Retina (tissue), 1 donor: Measurements from ENCODE around the gene BCAR1.
"Not testable (repeated sequence)": the region's sequence is repeated elsewhere in the genome, so short reads cannot be mapped to it uniquely, and the experiment has no call there.

ENCODE experiments used
- DNase-seq: peaks from one replicate; pipeline ENCODE4 v3.0.0-alpha.2; 2016

The BCAR1 gene

GRCh38 chr16:75224306-75225082, 26.9 kb downstream of the BCAR1 start:
- no peak for DNase-seq

GRCh38 chr16:75223129-75223528, 28.3 kb downstream of the BCAR1 start:
- DNase-seq, result not testable (repeated sequence)

- DNase-seq, result no peak
Measured at GRCh38 chr16:75222271-75222783, 29.1 kb downstream of the BCAR1 start.

GRCh38 chr16:75219838-75220237, 31.6 kb downstream of the BCAR1 start:
- DNase-seq, result no peak

GRCh38 chr16:75219088-75219487, 32.3 kb downstream of the BCAR1 start:
- DNase-seq, result no peak

- no peak for DNase-seq
Measured at GRCh38 chr16:75218256-75219076, 33.0 kb downstream of the BCAR1 start, which contains the start of gene CTRB1. CTRB1 (plus strand) TSS chr16:75218988; CDS start chr16:75219008, 20 bp downstream.

- DNase-seq, result no peak
Measured at GRCh38 chr16:75217389-75217851, 34.0 kb downstream of the BCAR1 start.

- DNase-seq, result no peak
Measured at GRCh38 chr16:75216576-75216975, 34.8 kb downstream of the BCAR1 start.

- no peak for DNase-seq
Measured at GRCh38 chr16:75216127-75216526, 35.3 kb downstream of the BCAR1 start.

- DNase-seq, result not testable (repeated sequence)
Measured at GRCh38 chr16:75211286-75211685, 40.1 kb downstream of the BCAR1 start.

GRCh38 chr16:75209944-75210343, 41.5 kb downstream of the BCAR1 start:
- DNase-seq, result no peak

- DNase-seq, result not testable (repeated sequence)
Measured at GRCh38 chr16:75209514-75209913, 41.9 kb downstream of the BCAR1 start.

- no peak for DNase-seq
Measured at GRCh38 chr16:75208861-75209505, 42.4 kb downstream of the BCAR1 start.

GRCh38 chr16:75208242-75208825, 43.1 kb downstream of the BCAR1 start:
- DNase-seq, result no peak

- no peak for DNase-seq
Measured at GRCh38 chr16:75207831-75208230, 43.6 kb downstream of the BCAR1 start.

- no peak for DNase-seq
Measured at GRCh38 chr16:75206749-75207451, 44.5 kb downstream of the BCAR1 start, which contains the start of gene CTRB2. CTRB2 (minus strand) TSS chr16:75207161; CDS start chr16:75207141, 20 bp downstream.

- DNase-seq, result not testable (repeated sequence)
Measured at GRCh38 chr16:75205961-75206748, 45.3 kb downstream of the BCAR1 start.

GRCh38 chr16:75205438-75205837, 46.0 kb downstream of the BCAR1 start:
- DNase-seq, result not testable (repeated sequence)

GRCh38 chr16:75204905-75205304, 46.5 kb downstream of the BCAR1 start:
- not testable (repeated sequence) for DNase-seq

GRCh38 chr16:75204410-75204758, 47.0 kb downstream of the BCAR1 start:
- DNase-seq, result no peak
